ENCODE measurements around the gene KIRREL3.

DNA sequence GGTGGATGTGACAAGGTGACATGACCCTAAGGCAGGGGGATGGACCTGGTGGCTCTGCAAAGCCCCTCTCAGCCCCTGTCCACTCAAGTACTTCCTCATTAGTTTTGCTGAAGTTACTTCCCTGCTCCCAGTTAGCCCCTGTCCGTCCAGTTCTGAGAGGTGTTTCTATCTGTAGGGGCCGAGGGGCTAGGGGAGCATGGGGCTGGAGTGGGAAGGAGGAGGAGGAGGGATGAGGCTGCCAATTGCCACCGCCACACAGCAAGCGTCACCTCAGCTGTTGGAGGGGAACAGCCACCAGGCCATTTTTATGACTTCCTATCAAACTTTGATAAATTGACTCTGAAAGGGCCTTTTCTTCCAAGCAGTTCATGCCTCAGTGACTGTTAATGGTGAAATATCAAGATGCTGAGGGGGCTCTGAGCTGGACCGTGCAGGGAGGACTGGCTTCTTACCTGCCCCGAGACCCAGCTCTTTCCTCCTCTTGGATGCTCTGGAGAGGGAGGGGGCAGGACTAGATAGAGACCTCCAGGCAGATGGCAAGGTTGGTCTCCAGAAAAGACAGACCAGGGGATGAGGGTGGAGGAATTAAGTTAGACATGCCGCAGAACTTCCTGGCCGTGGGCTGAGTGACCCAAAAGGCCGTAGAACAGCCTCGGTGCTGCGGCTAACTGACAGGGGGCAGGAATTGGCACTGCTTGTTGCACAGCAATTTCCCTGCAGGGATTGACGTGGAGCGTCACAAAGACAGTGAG, 508.1 kb downstream of the KIRREL3 start:
- TF ChIP-seq, protein P1, sequence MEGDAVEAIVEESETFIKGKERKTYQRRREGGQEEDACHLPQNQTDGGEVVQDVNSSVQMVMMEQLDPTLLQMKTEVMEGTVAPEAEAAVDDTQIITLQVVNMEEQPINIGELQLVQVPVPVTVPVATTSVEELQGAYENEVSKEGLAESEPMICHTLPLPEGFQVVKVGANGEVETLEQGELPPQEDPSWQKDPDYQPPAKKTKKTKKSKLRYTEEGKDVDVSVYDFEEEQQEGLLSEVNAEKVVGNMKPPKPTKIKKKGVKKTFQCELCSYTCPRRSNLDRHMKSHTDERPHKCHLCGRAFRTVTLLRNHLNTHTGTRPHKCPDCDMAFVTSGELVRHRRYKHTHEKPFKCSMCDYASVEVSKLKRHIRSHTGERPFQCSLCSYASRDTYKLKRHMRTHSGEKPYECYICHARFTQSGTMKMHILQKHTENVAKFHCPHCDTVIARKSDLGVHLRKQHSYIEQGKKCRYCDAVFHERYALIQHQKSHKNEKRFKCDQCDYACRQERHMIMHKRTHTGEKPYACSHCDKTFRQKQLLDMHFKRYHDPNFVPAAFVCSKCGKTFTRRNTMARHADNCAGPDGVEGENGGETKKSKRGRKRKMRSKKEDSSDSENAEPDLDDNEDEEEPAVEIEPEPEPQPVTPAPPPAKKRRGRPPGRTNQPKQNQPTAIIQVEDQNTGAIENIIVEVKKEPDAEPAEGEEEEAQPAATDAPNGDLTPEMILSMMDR (IDR thresholded peaks at IDR 0.05; ENCODE audit: insufficient read depth, low read length, poor library complexity, severe bottlenecking): no peak
- no peak for TF ChIP-seq EZH2phosphoT487 (conservative IDR thresholded peaks at IDR 0.05; ENCODE audit: low read length)

Measured in SU-DHL-6 (cell line).